Suprapubic skin (tissue), 4 donors: ENCODE measurements around the gene RASSF8.

ENCODE experiments used
- EP300 ChIP-seq: sonication (generic); formaldehyde crosslinking; IDR thresholded peaks from one replicate; pipeline ENCODE4 v1.6.1; 2017; ENCODE audit warnings: antibody characterized with exemption
- POLR2A ChIP-seq, 2 donors: fragments of 450-650 bp; IDR thresholded peaks; one replicate each; pipeline ENCODE4 v1.6.1; 2017; ENCODE audit warnings: antibody characterized with exemption in 2 of 2, mild to moderate bottlenecking in 2 of 2, moderate library complexity in 2 of 2
- POLR2AphosphoS5 ChIP-seq, 3 donors: sonication (generic); formaldehyde crosslinking; IDR thresholded peaks; one replicate each; pipeline ENCODE4 v1.6.1; 2017; ENCODE audit warnings: antibody characterized with exemption in 3 of 3
- TF ChIP-seq, protein P1 (sequence below), 2 donors: fragments of 200-600 bp in 1 of 2; fragments of 450-650 bp in 1 of 2; sonication (generic) in 1 of 2; IDR thresholded peaks; one replicate each; pipeline ENCODE4 v1.5.1; 2016 to 2019; ENCODE audit warnings: antibody characterized with exemption in 2 of 2, mild to moderate bottlenecking in 1 of 2, moderate library complexity in 1 of 2

DNA sequence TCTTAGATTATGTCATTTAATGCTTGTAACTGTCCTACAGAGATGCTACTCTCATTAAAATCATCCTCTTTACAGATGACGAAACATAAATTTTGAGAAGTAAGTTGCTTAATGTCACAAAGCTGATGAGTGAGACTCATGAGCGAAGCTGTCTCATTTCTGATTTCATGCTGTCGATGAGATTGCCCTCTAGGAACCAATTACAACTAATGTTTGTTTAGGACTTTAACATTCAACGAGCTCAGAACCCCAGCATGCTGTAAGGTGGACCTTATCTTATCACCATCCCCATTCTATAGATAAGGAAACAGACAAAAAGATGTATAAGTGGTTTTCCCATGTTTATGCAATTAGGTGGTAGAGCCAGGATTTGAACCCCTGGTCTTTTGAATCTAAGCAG lies 143.3 kb downstream of the RASSF8 start:
- no peak for TF ChIP-seq POLR2A (IDR thresholded peaks at IDR 0.05)
- TF ChIP-seq, protein P1, sequence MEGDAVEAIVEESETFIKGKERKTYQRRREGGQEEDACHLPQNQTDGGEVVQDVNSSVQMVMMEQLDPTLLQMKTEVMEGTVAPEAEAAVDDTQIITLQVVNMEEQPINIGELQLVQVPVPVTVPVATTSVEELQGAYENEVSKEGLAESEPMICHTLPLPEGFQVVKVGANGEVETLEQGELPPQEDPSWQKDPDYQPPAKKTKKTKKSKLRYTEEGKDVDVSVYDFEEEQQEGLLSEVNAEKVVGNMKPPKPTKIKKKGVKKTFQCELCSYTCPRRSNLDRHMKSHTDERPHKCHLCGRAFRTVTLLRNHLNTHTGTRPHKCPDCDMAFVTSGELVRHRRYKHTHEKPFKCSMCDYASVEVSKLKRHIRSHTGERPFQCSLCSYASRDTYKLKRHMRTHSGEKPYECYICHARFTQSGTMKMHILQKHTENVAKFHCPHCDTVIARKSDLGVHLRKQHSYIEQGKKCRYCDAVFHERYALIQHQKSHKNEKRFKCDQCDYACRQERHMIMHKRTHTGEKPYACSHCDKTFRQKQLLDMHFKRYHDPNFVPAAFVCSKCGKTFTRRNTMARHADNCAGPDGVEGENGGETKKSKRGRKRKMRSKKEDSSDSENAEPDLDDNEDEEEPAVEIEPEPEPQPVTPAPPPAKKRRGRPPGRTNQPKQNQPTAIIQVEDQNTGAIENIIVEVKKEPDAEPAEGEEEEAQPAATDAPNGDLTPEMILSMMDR (IDR thresholded peaks at IDR 0.05): no peak
- no peak for TF ChIP-seq EP300
- TF ChIP-seq POLR2AphosphoS5 (IDR thresholded peaks at IDR 0.05): no peak
